Ovary (tissue), 9 donors: Measurements from ENCODE around the gene ALDH1A1. TPM values are rescaled to one million over a fixed set of nuclear protein-coding genes. Genes with fewer than 3 reads are reported as not detected.

ENCODE experiments used
- DNase-seq, 5 donors: peaks; one replicate each; pipeline ENCODE4 v3.0.0-alpha.2; 2019 to 2020
- H3K27ac ChIP-seq, 2 donors: fragments of 200-600 bp; one replicate each; pipeline versions ENCODE4 v1.5.1 to v1.8.0; 2019 to 2022
- H3K27me3 ChIP-seq: fragments of 200-600 bp; one replicate; pipeline ENCODE4 v1.8.0; 2022
- H3K36me3 ChIP-seq: fragments of 200-600 bp; sonication (generic); one replicate; pipeline ENCODE4 v1.5.1; 2019
- H3K4me1 ChIP-seq: one replicate; pipeline ENCODE4 v1.8.1; 2013; ENCODE audit warnings: mild to moderate bottlenecking, moderate library complexity; ENCODE audit not compliant: insufficient read depth
- H3K4me3 ChIP-seq: fragments of 200-600 bp; sonication (generic); one replicate; pipeline ENCODE4 v1.5.1; 2017
- H3K9me3 ChIP-seq, 2 donors: fragments of 200-600 bp in 1 of 2; sonication (generic) in 1 of 2; one replicate each; pipeline versions ENCODE4 v1.5.1 to v1.8.1; 2013 to 2019; ENCODE audit warnings: mild to moderate bottlenecking in 1 of 2, moderate library complexity in 1 of 2
- EP300 ChIP-seq: sonication (generic); formaldehyde crosslinking; IDR thresholded peaks from one replicate; pipeline ENCODE4 v1.6.1; 2017; ENCODE audit warnings: antibody characterized with exemption
- POLR2A ChIP-seq: fragments of 450-650 bp; IDR thresholded peaks from one replicate; pipeline ENCODE4 v1.6.1; 2017; ENCODE audit warnings: antibody characterized with exemption, mild to moderate bottlenecking, moderate library complexity
- WGBS, 3 donors: extraction: QIAGEN DNeasy Blood & Tissue Kit in 1 of 3; methylation state at CpG; one replicate each; pipeline versions ENCODE4 v1.1.5 to v1.1.7; 2013 to 2017; 5-methylcytosine and 5-hydroxymethylcytosine counted together
- intact Hi-C, 4 donors: fragments of 100-400 bp; cut with DNase I; formaldehyde crosslinking; loops; one replicate each; pipeline versions ENCODE4 v1.11.0 to v1.15.1; 2022 to 2023
- polyA plus RNA-seq, 2 donors: library from polyadenylated mRNA; stranded (reverse); fragments of 200-250 nt in 1 of 2; fragments of 350-450 nt in 1 of 2; fragmentation: Illumina TruSeq in 1 of 2; extraction: RNeasy Lipid Tissue Mini Kit (QIAGEN cat#74804) in 1 of 2; gene quantifications; one replicate each; pipeline ENCODE4 v1.2.3, GENCODE V29; 2013 to 2014
- total RNA-seq, 7 donors: library from RNA; depleted of rRNA in 2 of 7; stranded (reverse); fragments of >200 nt in 2 of 7; fragmentation: NEBNext Ultra II Directional in 3 of 7; extraction: Animal tissue kit (Norgen Biotek cat#: 25700) in 3 of 7; gene quantifications; one replicate each; pipeline versions ENCODE4 v1.1.0 to v1.2.4, GENCODE V29; 2016 to 2023
- TF ChIP-seq, protein P1 (sequence below), 3 donors: fragments of 450-650 bp in 2 of 3; fragments of 200-600 bp in 1 of 3; IDR thresholded peaks; one replicate each; pipeline versions ENCODE4 v1.5.1 to v1.8.0; 2016 to 2022; ENCODE audit warnings: antibody characterized with exemption in 3 of 3, mild to moderate bottlenecking in 1 of 3
- donor health status: DM: no; HTN: no; CAD: no; lungs with moderate emphysema.
- donor health status: DM: no; HTN: no; CAD: no.
- donor health status: Bipolar disorder and iron deficiency.
- donor health status: DM: yes; HTN: yes; CAD: no.
- donor health status: DM: no; HTN: no; CAD: no.
- donor health status: DM: yes; HTN: yes; CAD: no.

The ALDH1A1 gene
- total and polyA plus RNA-seq, 9 donors: 116 to 301 (median 184) TPM

DNA sequence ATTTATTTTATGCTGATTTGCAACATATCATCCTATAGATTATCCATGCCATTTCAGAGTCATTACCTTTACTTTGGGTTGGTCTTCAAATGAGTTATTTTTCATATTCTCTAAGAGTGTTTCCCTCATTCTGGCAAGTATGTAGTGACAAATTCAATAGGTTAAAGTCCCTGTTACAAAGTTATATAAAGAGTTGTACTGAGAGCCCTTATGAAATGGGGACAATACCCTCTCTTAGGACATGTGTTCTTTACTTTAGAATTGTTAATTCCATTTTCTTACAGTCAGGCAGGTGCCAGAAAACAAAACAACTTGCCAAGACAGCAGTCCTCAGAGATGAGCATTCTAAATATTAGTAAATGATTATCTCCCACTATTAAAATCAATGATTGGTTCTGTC lies 6.0 kb downstream of the ALDH1A1 start:
- H3K4me1 ChIP-seq: peaks cover 3% of the 10 kb centered on the region
- no peak for TF ChIP-seq POLR2A
- TF ChIP-seq EP300: no peak
- TF ChIP-seq, protein P1, sequence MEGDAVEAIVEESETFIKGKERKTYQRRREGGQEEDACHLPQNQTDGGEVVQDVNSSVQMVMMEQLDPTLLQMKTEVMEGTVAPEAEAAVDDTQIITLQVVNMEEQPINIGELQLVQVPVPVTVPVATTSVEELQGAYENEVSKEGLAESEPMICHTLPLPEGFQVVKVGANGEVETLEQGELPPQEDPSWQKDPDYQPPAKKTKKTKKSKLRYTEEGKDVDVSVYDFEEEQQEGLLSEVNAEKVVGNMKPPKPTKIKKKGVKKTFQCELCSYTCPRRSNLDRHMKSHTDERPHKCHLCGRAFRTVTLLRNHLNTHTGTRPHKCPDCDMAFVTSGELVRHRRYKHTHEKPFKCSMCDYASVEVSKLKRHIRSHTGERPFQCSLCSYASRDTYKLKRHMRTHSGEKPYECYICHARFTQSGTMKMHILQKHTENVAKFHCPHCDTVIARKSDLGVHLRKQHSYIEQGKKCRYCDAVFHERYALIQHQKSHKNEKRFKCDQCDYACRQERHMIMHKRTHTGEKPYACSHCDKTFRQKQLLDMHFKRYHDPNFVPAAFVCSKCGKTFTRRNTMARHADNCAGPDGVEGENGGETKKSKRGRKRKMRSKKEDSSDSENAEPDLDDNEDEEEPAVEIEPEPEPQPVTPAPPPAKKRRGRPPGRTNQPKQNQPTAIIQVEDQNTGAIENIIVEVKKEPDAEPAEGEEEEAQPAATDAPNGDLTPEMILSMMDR (IDR thresholded peaks at IDR 0.05): no peak
- DNase-seq: no peak
- H3K27me3 ChIP-seq: no peaks in the 10 kb centered on the region
- intact Hi-C loops: no loop called here
- no peak overlapping the region for H3K4me3 ChIP-seq
- H3K36me3 ChIP-seq: no peaks in the 10 kb centered on the region
- H3K27ac ChIP-seq: no peak overlapping the region
- no peaks in the 10 kb centered on the region for H3K9me3 ChIP-seq

DNA sequence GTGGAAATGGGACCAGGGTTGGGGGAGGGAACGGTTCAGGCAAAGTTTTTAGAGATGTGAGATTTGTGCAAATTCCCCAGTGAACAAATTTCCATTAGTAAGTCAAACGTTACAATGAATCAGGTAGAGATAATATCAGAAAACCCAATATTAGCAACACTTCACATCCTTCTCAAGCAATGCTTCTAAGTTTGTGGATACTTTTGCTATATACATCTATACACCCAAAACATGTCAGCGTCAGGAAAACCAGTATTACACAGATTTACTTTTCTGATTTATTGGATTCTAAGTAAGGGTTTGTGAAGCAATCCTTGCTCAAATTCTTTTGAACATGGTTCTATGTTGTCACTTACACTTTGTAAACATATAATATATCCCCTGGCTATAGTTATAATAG lies 6.5 kb downstream of the ALDH1A1 start:
- Histone ChIP-seq H3K27me3 (no peaks in the 10 kb centered on the region), H3K4me3 (no peak overlapping the region), H3K36me3 (no peaks in the 10 kb centered on the region), H3K9me3 (no peaks in the 10 kb centered on the region), H3K4me1 (peaks cover 3% of the 10 kb centered on the region), H3K27ac (no peak overlapping the region)
- DNase-seq: no peak
- TF ChIP-seq, protein P1 (IDR thresholded peaks at IDR 0.05): no peak
- no peak for TF ChIP-seq POLR2A
- no peak for TF ChIP-seq EP300
- 85 to 88% (median 86%) methylated on average over 3 of the region's 3 CpGs for WGBS, 3 donors
- intact Hi-C loops: no loop called here

DNA sequence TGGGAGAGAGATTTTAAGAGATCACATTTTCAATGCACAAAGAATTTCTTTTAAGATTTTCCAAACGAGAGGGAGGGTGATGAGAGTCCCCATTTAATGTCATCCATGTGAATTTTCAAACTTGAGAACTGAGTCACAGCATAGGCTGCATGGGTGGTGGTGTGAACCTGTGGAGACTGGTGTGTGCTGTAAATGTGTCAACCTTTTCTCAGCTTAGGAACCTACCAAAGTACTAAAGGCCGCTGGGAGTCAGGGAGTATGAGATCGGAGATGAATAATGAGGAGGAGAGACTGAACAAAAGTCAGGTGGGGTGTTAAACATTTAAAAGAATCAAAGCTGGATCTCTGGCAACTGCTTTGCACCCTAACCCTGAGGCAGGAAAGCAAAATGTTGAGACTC lies 7.5 kb downstream of the ALDH1A1 start:
- H3K36me3 ChIP-seq: no peaks in the 10 kb centered on the region
- TF ChIP-seq POLR2A (no peak), EP300 (no peak)
- TF ChIP-seq, protein P1 (IDR thresholded peaks at IDR 0.05): no peak
- no peak overlapping the region for H3K4me3 ChIP-seq
- intact Hi-C loops: no loop called here
- no peak for DNase-seq
- 59 to 65% (median 60%) methylated on average over 3 of the region's 3 CpGs for WGBS, 3 donors
- no peaks in the 10 kb centered on the region for H3K27me3 ChIP-seq
- no peak overlapping the region for H3K27ac ChIP-seq
- no peaks in the 10 kb centered on the region for H3K9me3 ChIP-seq
- peaks cover 3% of the 10 kb centered on the region for H3K4me1 ChIP-seq

DNA sequence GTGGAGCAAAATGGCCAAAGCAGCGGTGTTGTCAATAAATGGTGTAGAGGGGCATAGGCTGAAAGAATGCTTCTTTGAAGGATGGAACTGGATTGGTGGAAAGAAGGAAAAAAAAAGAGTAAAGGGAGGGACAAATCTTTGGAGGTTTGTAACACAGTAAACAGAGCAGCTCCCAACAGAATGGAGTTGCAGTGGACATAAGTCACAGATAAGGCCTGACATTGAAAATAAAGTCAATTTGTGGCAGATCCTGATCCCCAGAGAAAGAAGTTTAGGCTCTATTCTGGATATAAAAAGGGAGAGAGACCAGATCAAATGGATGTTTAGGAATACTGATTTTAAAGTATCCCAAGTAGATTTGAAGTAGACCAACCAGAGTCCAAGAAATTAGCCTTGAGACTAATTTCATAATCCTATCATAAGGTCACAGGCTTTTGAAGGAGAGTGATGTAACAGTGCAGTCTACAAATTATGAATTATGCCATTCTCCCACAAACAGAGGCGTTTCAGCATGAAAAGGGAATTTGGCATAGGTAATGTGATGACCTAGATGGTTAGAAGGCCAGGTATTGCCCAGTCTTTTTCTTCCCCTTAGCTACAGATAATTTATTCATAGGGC lies 8.9 kb downstream of the ALDH1A1 start:
- no peaks in the 10 kb centered on the region for H3K9me3 ChIP-seq
- H3K36me3 ChIP-seq: no peaks in the 10 kb centered on the region
- 87 to 92% (median 87%) methylated on average over 2 of the region's 2 CpGs for WGBS, 3 donors
- no peak for DNase-seq
- H3K27ac ChIP-seq: no peak overlapping the region
- intact Hi-C loops: no loop called here
- TF ChIP-seq EP300 (no peak), POLR2A (no peak)
- TF ChIP-seq, protein P1 (IDR thresholded peaks at IDR 0.05): no peak
- no peaks in the 10 kb centered on the region for H3K4me1 ChIP-seq
- no peaks in the 10 kb centered on the region for H3K27me3 ChIP-seq
- no peak overlapping the region for H3K4me3 ChIP-seq
